ENCODE results near the gene MFN2.
"Not testable (repeated sequence)": the region's sequence is repeated elsewhere in the genome, so short reads cannot be mapped to it uniquely, and the experiment has no call there.

MFN2 gene

GRCh38 chr1:12035312-12035711, 55.1 kb downstream of the MFN2 start:
- no peak for DNase-seq
- in situ Hi-C loops (cut with HindIII; ENCODE audit: low pct_ligation_motif_present, low pct_unique_long_range_greater_than_20kb, low sequenced_read_pairs), result no loop called here

- in situ Hi-C loops (cut with HindIII; ENCODE audit: low pct_ligation_motif_present, low pct_unique_long_range_greater_than_20kb, low sequenced_read_pairs), result no loop called here
- DNase-seq, result no peak
Measured at GRCh38 chr1:12037486-12038355, 57.5 kb downstream of the MFN2 start.

- DNase-seq, result no peak
Measured at GRCh38 chr1:12038356-12039163, 58.3 kb downstream of the MFN2 start.

GRCh38 chr1:12039164-12039525, 58.9 kb downstream of the MFN2 start:
- in situ Hi-C loops (cut with HindIII; ENCODE audit: low pct_ligation_motif_present, low pct_unique_long_range_greater_than_20kb, low sequenced_read_pairs), result no loop called here
- DNase-seq, result no peak

More at GRCh38 chr1:12038356-12039163, 58.3 kb downstream of the MFN2 start:
- in situ Hi-C loops (cut with HindIII; ENCODE audit: low pct_ligation_motif_present, low pct_unique_long_range_greater_than_20kb, low sequenced_read_pairs), result no loop called here

GRCh38 chr1:12039824-12040456, 59.7 kb downstream of the MFN2 start:
- DNase-seq; in situ Hi-C loops (cut with HindIII; ENCODE audit: low pct_ligation_motif_present, low pct_unique_long_range_greater_than_20kb, low sequenced_read_pairs): not testable (repeated sequence)

- DNase-seq, result peak; percentile 88
- in situ Hi-C loops (cut with HindIII; ENCODE audit: low pct_ligation_motif_present, low pct_unique_long_range_greater_than_20kb, low sequenced_read_pairs), result no loop called here
Measured at GRCh38 chr1:12040457-12041051, 60.3 kb downstream of the MFN2 start.

- in situ Hi-C loops (cut with HindIII; ENCODE audit: low pct_ligation_motif_present, low pct_unique_long_range_greater_than_20kb, low sequenced_read_pairs); DNase-seq: not testable (repeated sequence)
Measured at GRCh38 chr1:12044187-12044877, 64.1 kb downstream of the MFN2 start.

GRCh38 chr1:12046749-12047119, 66.5 kb downstream of the MFN2 start:
- no peak for DNase-seq
- in situ Hi-C loops (cut with HindIII; ENCODE audit: low pct_ligation_motif_present, low pct_unique_long_range_greater_than_20kb, low sequenced_read_pairs), result no loop called here

GRCh38 chr1:12047120-12047876, 67.1 kb downstream of the MFN2 start:
- DNase-seq, result no peak

GRCh38 chr1:12048372-12048771, 68.1 kb downstream of the MFN2 start:
- in situ Hi-C loops (cut with HindIII; ENCODE audit: low pct_ligation_motif_present, low pct_unique_long_range_greater_than_20kb, low sequenced_read_pairs), result no loop called here
- DNase-seq, result no peak

More at GRCh38 chr1:12047120-12047876, 67.1 kb downstream of the MFN2 start:
- in situ Hi-C loops (cut with HindIII; ENCODE audit: low pct_ligation_motif_present, low pct_unique_long_range_greater_than_20kb, low sequenced_read_pairs), result no loop called here

- in situ Hi-C loops (cut with HindIII; ENCODE audit: low pct_ligation_motif_present, low pct_unique_long_range_greater_than_20kb, low sequenced_read_pairs), result no loop called here
- no peak for DNase-seq
Measured at GRCh38 chr1:12049616-12050015, 69.4 kb downstream of the MFN2 start.

GRCh38 chr1:12051361-12051760, 71.1 kb downstream of the MFN2 start:
- no peak for DNase-seq
- in situ Hi-C loops (cut with HindIII; ENCODE audit: low pct_ligation_motif_present, low pct_unique_long_range_greater_than_20kb, low sequenced_read_pairs), result no loop called here

- peak; percentile 82 for DNase-seq
- in situ Hi-C loops (cut with HindIII; ENCODE audit: low pct_ligation_motif_present, low pct_unique_long_range_greater_than_20kb, low sequenced_read_pairs), result no loop called here
Measured at GRCh38 chr1:12052008-12052573, 71.8 kb downstream of the MFN2 start.

GRCh38 chr1:12052997-12053686, 72.9 kb downstream of the MFN2 start:
- in situ Hi-C loops (cut with HindIII; ENCODE audit: low pct_ligation_motif_present, low pct_unique_long_range_greater_than_20kb, low sequenced_read_pairs), result no loop called here
- DNase-seq, result no peak

- no peak for DNase-seq
Measured at GRCh38 chr1:12053752-12054548, 73.7 kb downstream of the MFN2 start.

GRCh38 chr1:12055259-12055658, 75.0 kb downstream of the MFN2 start:
- no peak for DNase-seq
- in situ Hi-C loops (cut with HindIII; ENCODE audit: low pct_ligation_motif_present, low pct_unique_long_range_greater_than_20kb, low sequenced_read_pairs), result no loop called here

More at GRCh38 chr1:12053752-12054548, 73.7 kb downstream of the MFN2 start:
- in situ Hi-C loops (cut with HindIII; ENCODE audit: low pct_ligation_motif_present, low pct_unique_long_range_greater_than_20kb, low sequenced_read_pairs), result no loop called here

Data from ACHN (cell line).